HCT116 (cell line): ENCODE results near the gene LGR6. TPM values are rescaled to one million over a fixed set of nuclear protein-coding genes. Genes with fewer than 3 reads are reported as not detected.

ENCODE experiments used
- ATAC-seq: fragments of 200-7000 bp; cut with Tn5 transposase; 2 replicates; pipeline ENCODE4 v1.9.1; 2020; ENCODE audit warnings: mild to moderate bottlenecking, moderate library complexity
- BruUV-seq: library from RNA; stranded (reverse); fragments of 400-500 nt; replicated peaks from 2 replicates; lab custom pipeline; 2021; lab: Mats Ljungman, UMichigan
- CTCF ChIA-PET: fragments of 300-600 bp; sonication (Branson Sonifier 250); formaldehyde crosslinking; loops from one replicate; lab custom pipeline; 2021; ENCODE audit warnings: antibody characterized with exemption; lab: Charles Lee
- POLR2A ChIA-PET: fragments of 300-600, 350-600 bp; sonication (Branson Sonifier 250); formaldehyde crosslinking; loops from one replicate; lab custom pipeline; 2021; ENCODE audit warnings: antibody characterized with exemption; lab: Charles Lee
- RAD21 ChIA-PET, 2 experiments: fragments of 300-600 bp; sonication (Branson Sonifier 250); formaldehyde crosslinking; loops; one replicate each; lab custom pipeline; 2023; ENCODE audit warnings: low total read pairs in 2 of 2; ENCODE audit not compliant: uncharacterized antibody in 2 of 2, unreplicated experiment in 2 of 2, low non-redundant PET in 1 of 2; lab: Charles Lee
- DNase-seq: peaks from one replicate; pipeline ENCODE4 v3.0.0-alpha.2; 2010; ENCODE audit warnings: low read depth, low spot score
- H2AFZ ChIP-seq: fragments of 200-600 bp; shearing (Covaris generic), sonication (generic); 2 replicates; pipeline ENCODE4 v1.6.1; 2017; ENCODE audit warnings: low read depth, mixed run types, mixed read lengths, antibody characterized with exemption, low read length; ENCODE audit not compliant: poor library complexity, severe bottlenecking
- H3K27ac ChIP-seq: 2 replicates; pipeline ENCODE4 v1.5.1; 2012; ENCODE audit warnings: low read depth, low read length
- H3K27me3 ChIP-seq: fragments of 200-600 bp; sonication (generic); 2 replicates; pipeline ENCODE4 v1.6.1; 2016; ENCODE audit warnings: mixed run types, low read length, mixed read lengths; ENCODE audit not compliant: insufficient read depth
- H3K36me3 ChIP-seq, 2 experiments: fragments of 200-500 bp in 1 of 2; fragments of 200-600 bp in 1 of 2; sonication (Bioruptor generic) in 1 of 2; sonication (generic) in 1 of 2; 2 replicates each; pipeline versions ENCODE4 v1.5.1 to v1.6.1; 2014 to 2016; ENCODE audit warnings: low read length in 2 of 2, inconsistent platforms in 1 of 2, mixed read lengths in 1 of 2, mixed run types in 1 of 2; ENCODE audit not compliant: insufficient read depth in 2 of 2, control insufficient read depth in 1 of 2
- H3K4me1 ChIP-seq, 2 experiments: fragments of 200-600 bp in 1 of 2; sonication (generic) in 1 of 2; 2 replicates each; pipeline versions ENCODE4 v1.5.1 to v1.6.1; 2012 to 2017; ENCODE audit warnings: low read length in 2 of 2, inconsistent platforms in 1 of 2, mild to moderate bottlenecking in 1 of 2, mixed read lengths in 1 of 2, mixed run types in 1 of 2, moderate library complexity in 1 of 2; ENCODE audit not compliant: insufficient read depth in 2 of 2, control insufficient read depth in 1 of 2
- H3K4me2 ChIP-seq: fragments of 200-600 bp; sonication (generic); 2 replicates; pipeline ENCODE4 v1.6.1; 2017; ENCODE audit warnings: mixed run types, low read length, mixed read lengths
- H3K4me3 ChIP-seq, 2 experiments: fragments of 200-600 bp in 1 of 2; sonication (generic) in 1 of 2; replicated peaks in 1 of 2; 2 replicates each; pipeline ENCODE4 v1.5.1; 2011 to 2016; ENCODE audit warnings: low read length in 2 of 2, control low read depth in 1 of 2, low read depth in 1 of 2, mild to moderate bottlenecking in 1 of 2, mixed read lengths in 1 of 2, mixed run types in 1 of 2
- H3K79me2 ChIP-seq: fragments of 200-600 bp; sonication (generic); 2 replicates; pipeline ENCODE4 v1.6.1; 2017; ENCODE audit warnings: mild to moderate bottlenecking, mixed run types, low read length, moderate library complexity, mixed read lengths; ENCODE audit not compliant: insufficient read depth
- H3K9ac ChIP-seq: fragments of 200-600 bp; sonication (generic); 2 replicates; pipeline ENCODE4 v1.6.1; 2016; ENCODE audit warnings: low read length, mixed read lengths
- H3K9me2 ChIP-seq: fragments of 200-600 bp; sonication (generic), shearing (Covaris generic); 2 replicates; pipeline ENCODE4 v1.6.1; 2017; ENCODE audit warnings: mixed run types, mild to moderate bottlenecking, moderate library complexity; ENCODE audit not compliant: insufficient read depth
- H3K9me3 ChIP-seq, 2 experiments: fragments of 200-500 bp in 1 of 2; fragments of 200-600 bp in 1 of 2; sonication (Bioruptor generic) in 1 of 2; sonication (generic) in 1 of 2; 2 replicates each; pipeline ENCODE4 v1.6.1; 2014 to 2017; ENCODE audit warnings: low read length in 2 of 2, mixed read lengths in 2 of 2, inconsistent platforms in 1 of 2, low read depth in 1 of 2, mild to moderate bottlenecking in 1 of 2, mixed run types in 1 of 2, moderate library complexity in 1 of 2; ENCODE audit not compliant: control insufficient read depth in 1 of 2, insufficient read depth in 1 of 2
- H4K20me1 ChIP-seq: fragments of 200-600 bp; sonication (generic), shearing (Covaris generic); 2 replicates; pipeline ENCODE4 v1.6.1; 2017; ENCODE audit warnings: mixed run types, mild to moderate bottlenecking, moderate library complexity; ENCODE audit not compliant: insufficient read depth
- CBX3 ChIP-seq: IDR thresholded peaks from 2 replicates; pipeline ENCODE4 v1.6.1; 2012; ENCODE audit warnings: low read depth
- EGR1 ChIP-seq: IDR thresholded peaks from 2 replicates; pipeline ENCODE4 v1.6.1; 2012; ENCODE audit warnings: low read depth
- ELF1 ChIP-seq: IDR thresholded peaks from 2 replicates; pipeline ENCODE4 v1.6.1; 2012; ENCODE audit warnings: low read depth, borderline replicate concordance
- EZH2phosphoT487 ChIP-seq: fragments of 200-600 bp; IDR thresholded peaks from 2 replicates; pipeline ENCODE4 v1.6.1; 2018; ENCODE audit warnings: antibody characterized with exemption, borderline replicate concordance
- JUND ChIP-seq: IDR thresholded peaks from 2 replicates; pipeline ENCODE4 v1.6.1; 2012
- POLR2A ChIP-seq: IDR thresholded peaks from 2 replicates; pipeline ENCODE4 v1.7.0; 2011; ENCODE audit warnings: borderline replicate concordance; ENCODE audit not compliant: insufficient read depth, insufficient read length; ENCODE audit errors: extremely low read depth
- POLR2AphosphoS5 ChIP-seq: IDR thresholded peaks from 2 replicates; pipeline ENCODE4 v1.6.1; 2011; ENCODE audit warnings: mild to moderate bottlenecking, low read depth, low read length, moderate library complexity
- RAD21 ChIP-seq: IDR thresholded peaks from 2 replicates; pipeline ENCODE4 v1.6.1; 2012; ENCODE audit warnings: low read depth, mild to moderate bottlenecking
- SIN3A ChIP-seq: IDR thresholded peaks from 2 replicates; pipeline ENCODE4 v1.6.1; 2012; ENCODE audit warnings: low read depth
- SP1 ChIP-seq: IDR thresholded peaks from 2 replicates; pipeline ENCODE4 v1.6.1; 2012; ENCODE audit warnings: low read depth
- SRF ChIP-seq: IDR thresholded peaks from 2 replicates; pipeline ENCODE4 v1.6.1; 2012; ENCODE audit warnings: low read depth
- TCF7L2 ChIP-seq: IDR thresholded peaks from 2 replicates; pipeline ENCODE4 v1.7.0; 2011; ENCODE audit warnings: borderline replicate concordance, inconsistent platforms; ENCODE audit not compliant: insufficient read depth, insufficient read length; ENCODE audit errors: extremely low read depth
- YY1 ChIP-seq: IDR thresholded peaks from 2 replicates; pipeline ENCODE4 v1.6.1; 2011; ENCODE audit warnings: low read length, low read depth, moderate library complexity, mild to moderate bottlenecking; ENCODE audit not compliant: insufficient replicate concordance; ENCODE audit errors: extremely low read depth
- ZNF274 ChIP-seq: fragments of 200-500 bp; sonication (Bioruptor generic); IDR thresholded peaks from 2 replicates; pipeline ENCODE4 v1.6.1; 2014; ENCODE audit warnings: mild to moderate bottlenecking, low read depth, low read length, inconsistent platforms
- intact Hi-C: fragments of 100-400 bp; cut with micrococcal nuclease; formaldehyde crosslinking; loops from 2 replicates; pipeline ENCODE4 v1.10.0; 2022
- total RNA-seq: library from RNA; stranded (reverse); gene quantifications from one replicate; pipeline ENCODE4 v1.2.1, GENCODE V29; 2021; ENCODE audit not compliant: unreplicated experiment
- TF ChIP-seq, protein P1 (sequence below): IDR thresholded peaks from 2 replicates; pipeline ENCODE4 v1.6.1; 2012
- TF ChIP-seq, protein P2 (sequence below): IDR thresholded peaks from 2 replicates; pipeline ENCODE4 v1.6.1; 2012; ENCODE audit warnings: low read depth
- TF ChIP-seq, protein P3 (sequence below), 3 experiments: fragments of 200-600 bp in 1 of 3; sonication (generic) in 1 of 3; IDR thresholded peaks in 2 of 3; conservative IDR thresholded peaks in 1 of 3; 2 replicates each; pipeline ENCODE4 v1.5.1; 2012 to 2017; ENCODE audit warnings: low read depth in 2 of 3, low read length in 2 of 3, antibody characterized with exemption in 1 of 3, borderline replicate concordance in 1 of 3, control low read depth in 1 of 3, mild to moderate bottlenecking in 1 of 3, mixed read lengths in 1 of 3, mixed run types in 1 of 3, moderate library complexity in 1 of 3; ENCODE audit not compliant: insufficient read depth in 1 of 3
- TF ChIP-seq, protein P4 (sequence below): IDR thresholded peaks from 2 replicates; pipeline ENCODE4 v1.6.1; 2012

The LGR6 gene
- total RNA-seq, 1 experiment from 2014 or later = 0.20 TPM

DNA sequence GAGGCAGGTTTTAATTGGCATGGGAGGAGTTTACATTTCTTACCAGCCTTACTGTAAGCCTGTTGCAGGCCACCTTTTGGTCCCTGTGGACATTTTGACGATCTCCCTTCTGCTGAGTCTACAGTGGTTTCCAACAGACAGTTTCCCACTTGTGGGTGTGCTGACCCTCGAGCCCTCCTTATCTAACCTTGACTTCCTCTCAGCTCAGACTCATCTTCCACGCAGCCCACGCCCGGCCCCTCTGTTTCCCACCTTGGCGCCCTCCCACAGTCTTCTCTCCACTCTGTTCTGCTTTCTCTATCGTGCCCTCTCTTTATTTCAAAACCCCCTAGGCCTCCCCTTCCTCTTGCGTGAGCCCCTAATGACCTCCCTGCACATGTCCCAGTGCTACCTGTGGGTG is 43.0 kb upstream of the LGR6 start:
- H3K4me1 ChIP-seq = peaks cover 10 to 15% of the 10 kb centered on the region in 2 experiments; a peak in 3 of 4 replicates
- no peak overlapping the region for H2AFZ ChIP-seq
- BruUV-seq = no TSS peak
- ChIA-PET POLR2A (no interaction called here), CTCF (no interaction called here), RAD21 (no interaction called here)
- no peaks in the 10 kb centered on the region for H3K36me3 ChIP-seq
- intact Hi-C loops = no loop called here
- H3K9me2 ChIP-seq = no peaks in the 10 kb centered on the region
- H4K20me1 ChIP-seq = no peaks in the 10 kb centered on the region
- no peak overlapping the region for H3K9ac ChIP-seq
- H3K27ac ChIP-seq = no peak overlapping the region
- TF ChIP-seq POLR2AphosphoS5 (no peak), ZNF274 (no peak), EZH2phosphoT487 (no peak), EGR1 (no peak), CBX3 (no peak), RAD21 (no peak), SP1 (no peak), SIN3A (no peak), JUND (no peak), SRF (no peak), ELF1 (no peak), TCF7L2 (no peak), POLR2A (no peak), YY1 (no peak)
- TF ChIP-seq, protein P1, sequence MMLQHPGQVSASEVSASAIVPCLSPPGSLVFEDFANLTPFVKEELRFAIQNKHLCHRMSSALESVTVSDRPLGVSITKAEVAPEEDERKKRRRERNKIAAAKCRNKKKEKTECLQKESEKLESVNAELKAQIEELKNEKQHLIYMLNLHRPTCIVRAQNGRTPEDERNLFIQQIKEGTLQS = no peak
- TF ChIP-seq, protein P2, sequence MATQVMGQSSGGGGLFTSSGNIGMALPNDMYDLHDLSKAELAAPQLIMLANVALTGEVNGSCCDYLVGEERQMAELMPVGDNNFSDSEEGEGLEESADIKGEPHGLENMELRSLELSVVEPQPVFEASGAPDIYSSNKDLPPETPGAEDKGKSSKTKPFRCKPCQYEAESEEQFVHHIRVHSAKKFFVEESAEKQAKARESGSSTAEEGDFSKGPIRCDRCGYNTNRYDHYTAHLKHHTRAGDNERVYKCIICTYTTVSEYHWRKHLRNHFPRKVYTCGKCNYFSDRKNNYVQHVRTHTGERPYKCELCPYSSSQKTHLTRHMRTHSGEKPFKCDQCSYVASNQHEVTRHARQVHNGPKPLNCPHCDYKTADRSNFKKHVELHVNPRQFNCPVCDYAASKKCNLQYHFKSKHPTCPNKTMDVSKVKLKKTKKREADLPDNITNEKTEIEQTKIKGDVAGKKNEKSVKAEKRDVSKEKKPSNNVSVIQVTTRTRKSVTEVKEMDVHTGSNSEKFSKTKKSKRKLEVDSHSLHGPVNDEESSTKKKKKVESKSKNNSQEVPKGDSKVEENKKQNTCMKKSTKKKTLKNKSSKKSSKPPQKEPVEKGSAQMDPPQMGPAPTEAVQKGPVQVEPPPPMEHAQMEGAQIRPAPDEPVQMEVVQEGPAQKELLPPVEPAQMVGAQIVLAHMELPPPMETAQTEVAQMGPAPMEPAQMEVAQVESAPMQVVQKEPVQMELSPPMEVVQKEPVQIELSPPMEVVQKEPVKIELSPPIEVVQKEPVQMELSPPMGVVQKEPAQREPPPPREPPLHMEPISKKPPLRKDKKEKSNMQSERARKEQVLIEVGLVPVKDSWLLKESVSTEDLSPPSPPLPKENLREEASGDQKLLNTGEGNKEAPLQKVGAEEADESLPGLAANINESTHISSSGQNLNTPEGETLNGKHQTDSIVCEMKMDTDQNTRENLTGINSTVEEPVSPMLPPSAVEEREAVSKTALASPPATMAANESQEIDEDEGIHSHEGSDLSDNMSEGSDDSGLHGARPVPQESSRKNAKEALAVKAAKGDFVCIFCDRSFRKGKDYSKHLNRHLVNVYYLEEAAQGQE = no peak
- TF ChIP-seq, protein P3, sequence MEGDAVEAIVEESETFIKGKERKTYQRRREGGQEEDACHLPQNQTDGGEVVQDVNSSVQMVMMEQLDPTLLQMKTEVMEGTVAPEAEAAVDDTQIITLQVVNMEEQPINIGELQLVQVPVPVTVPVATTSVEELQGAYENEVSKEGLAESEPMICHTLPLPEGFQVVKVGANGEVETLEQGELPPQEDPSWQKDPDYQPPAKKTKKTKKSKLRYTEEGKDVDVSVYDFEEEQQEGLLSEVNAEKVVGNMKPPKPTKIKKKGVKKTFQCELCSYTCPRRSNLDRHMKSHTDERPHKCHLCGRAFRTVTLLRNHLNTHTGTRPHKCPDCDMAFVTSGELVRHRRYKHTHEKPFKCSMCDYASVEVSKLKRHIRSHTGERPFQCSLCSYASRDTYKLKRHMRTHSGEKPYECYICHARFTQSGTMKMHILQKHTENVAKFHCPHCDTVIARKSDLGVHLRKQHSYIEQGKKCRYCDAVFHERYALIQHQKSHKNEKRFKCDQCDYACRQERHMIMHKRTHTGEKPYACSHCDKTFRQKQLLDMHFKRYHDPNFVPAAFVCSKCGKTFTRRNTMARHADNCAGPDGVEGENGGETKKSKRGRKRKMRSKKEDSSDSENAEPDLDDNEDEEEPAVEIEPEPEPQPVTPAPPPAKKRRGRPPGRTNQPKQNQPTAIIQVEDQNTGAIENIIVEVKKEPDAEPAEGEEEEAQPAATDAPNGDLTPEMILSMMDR (IDR thresholded peaks at IDR 0.05 in 2 of 3, conservative IDR thresholded peaks at IDR 0.05 in 1 of 3; ENCODE audit: borderline replicate concordance in 1 of 3, insufficient read depth in 1 of 3, low read depth in 2 of 3, low read length in 2 of 3) = no peak
- TF ChIP-seq, protein P4, sequence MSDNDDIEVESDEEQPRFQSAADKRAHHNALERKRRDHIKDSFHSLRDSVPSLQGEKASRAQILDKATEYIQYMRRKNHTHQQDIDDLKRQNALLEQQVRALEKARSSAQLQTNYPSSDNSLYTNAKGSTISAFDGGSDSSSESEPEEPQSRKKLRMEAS = no peak
- DNase-seq (no peak), ATAC-seq (no peak)
- no peaks in the 10 kb centered on the region for H3K9me3 ChIP-seq
- H3K79me2 ChIP-seq = no peaks in the 10 kb centered on the region
- no peak overlapping the region for H3K4me3 ChIP-seq
- H3K27me3 ChIP-seq = no peaks in the 10 kb centered on the region
- no peak overlapping the region for H3K4me2 ChIP-seq
